Measurements from ENCODE around the gene GJA3.
A peak's percentile ranks its signal among the peaks of the same experiment; 100 is the strongest.
"Not testable (repeated sequence)": the region's sequence is repeated elsewhere in the genome, so short reads cannot be mapped to it uniquely, and the experiment has no call there.

GJA3 gene

GRCh38 chr13:20161275-20161950 lies 561 bp upstream of the GJA3 start:
- H3K36me3 ChIP-seq (ENCODE audit: insufficient read depth, low read length) = no peaks in the 10 kb centered on the region
- no peak overlapping the region for H3K9ac ChIP-seq (ENCODE audit: low read length)
- H3K27me3 ChIP-seq (ENCODE audit: control insufficient read depth in 1 of 2, insufficient read depth in 2 of 2, low read length in 2 of 2) = peaks cover 49 to 61% of the 10 kb centered on the region in 2 donors
- H3K27ac ChIP-seq (ENCODE audit: low read depth, low read length) = no peak overlapping the region
- no peaks in the 10 kb centered on the region for H3K4me1 ChIP-seq (ENCODE audit: insufficient read depth, low read length)
- peak overlapping the region in 1 of 2 donors; percentile 38 for H3K4me3 ChIP-seq (ENCODE audit: low read depth in 1 of 2, low read length in 2 of 2)
- H3K9me3 ChIP-seq (ENCODE audit: low read length) = no peaks in the 10 kb centered on the region

- Histone ChIP-seq H3K27me3 (ENCODE audit: control insufficient read depth in 1 of 2, insufficient read depth in 2 of 2, low read length in 2 of 2) (peaks cover 57 to 75% of the 10 kb centered on the region in 2 donors), H3K27ac (ENCODE audit: low read depth, low read length) (no peak overlapping the region), H3K4me1 (ENCODE audit: insufficient read depth, low read length) (no peaks in the 10 kb centered on the region), H3K4me3 (ENCODE audit: low read depth in 1 of 2, low read length in 2 of 2) (no peak overlapping the region), H3K9ac (ENCODE audit: low read length) (no peak overlapping the region), H3K9me3 (ENCODE audit: low read length) (no peaks in the 10 kb centered on the region), H3K36me3 (ENCODE audit: insufficient read depth, low read length) (no peaks in the 10 kb centered on the region)
Measured at GRCh38 chr13:20159646-20160305, 1.1 kb downstream of the GJA3 start.

DNA sequence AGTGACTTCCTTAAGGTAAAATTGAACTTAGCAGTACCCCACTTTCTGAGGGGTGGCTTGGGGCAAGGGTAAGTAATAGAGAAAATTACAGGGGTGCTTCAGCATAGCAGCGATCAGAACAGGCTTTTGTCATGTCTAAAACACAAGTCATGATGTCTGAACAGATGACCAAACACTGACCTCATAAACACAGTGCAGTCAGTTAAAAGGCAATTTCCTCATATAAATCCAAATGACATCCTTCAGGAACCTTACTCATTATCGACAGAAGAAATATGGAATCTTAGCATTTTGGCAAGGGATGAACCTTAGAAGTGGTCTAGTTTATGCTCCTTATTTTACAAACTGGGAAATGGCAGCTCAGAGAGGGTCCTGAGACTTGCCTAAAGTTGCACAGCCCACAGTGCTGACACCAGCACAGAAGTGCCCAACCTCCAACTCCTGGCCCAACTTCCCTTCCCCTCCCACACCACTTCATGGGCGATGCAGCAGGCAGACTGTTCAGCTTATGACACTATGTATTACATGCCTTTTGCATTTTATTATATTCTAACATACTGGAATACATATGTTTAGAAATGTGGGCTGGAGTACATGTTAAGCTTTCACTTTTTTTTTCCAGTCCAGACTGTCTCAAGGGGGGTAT lies 3.6 kb downstream of the GJA3 start:
- H3K4me3 ChIP-seq (ENCODE audit: low read depth in 1 of 2, low read length in 2 of 2) = no peak overlapping the region
- no peaks in the 10 kb centered on the region for H3K4me1 ChIP-seq (ENCODE audit: insufficient read depth, low read length)
- H3K9me3 ChIP-seq (ENCODE audit: low read length) = no peaks in the 10 kb centered on the region
- peaks cover 61 to 72% of the 10 kb centered on the region in 2 donors for H3K27me3 ChIP-seq (ENCODE audit: control insufficient read depth in 1 of 2, insufficient read depth in 2 of 2, low read length in 2 of 2)
- no peak overlapping the region for H3K9ac ChIP-seq (ENCODE audit: low read length)
- no peaks in the 10 kb centered on the region for H3K36me3 ChIP-seq (ENCODE audit: insufficient read depth, low read length)
- no peak overlapping the region for H3K27ac ChIP-seq (ENCODE audit: low read depth, low read length)

GRCh38 chr13:20156702-20157101 lies 4.2 kb downstream of the GJA3 start:
- Histone ChIP-seq H3K27ac (ENCODE audit: low read depth, low read length) (no peak overlapping the region), H3K9ac (ENCODE audit: low read length) (no peak overlapping the region), H3K4me1 (ENCODE audit: insufficient read depth, low read length) (no peaks in the 10 kb centered on the region), H3K9me3 (ENCODE audit: low read length) (no peaks in the 10 kb centered on the region), H3K36me3 (ENCODE audit: insufficient read depth, low read length) (no peaks in the 10 kb centered on the region), H3K27me3 (ENCODE audit: control insufficient read depth in 1 of 2, insufficient read depth in 2 of 2, low read length in 2 of 2) (peaks cover 56 to 67% of the 10 kb centered on the region in 2 donors), H3K4me3 (ENCODE audit: low read depth in 1 of 2, low read length in 2 of 2) (no peak overlapping the region)

GRCh38 chr13:20153290-20153689 lies 7.6 kb downstream of the GJA3 start:
- H3K27me3 ChIP-seq (ENCODE audit: control insufficient read depth in 1 of 2, insufficient read depth in 2 of 2, low read length in 2 of 2) = peaks cover 30 to 45% of the 10 kb centered on the region in 2 donors
- H3K4me1 ChIP-seq (ENCODE audit: insufficient read depth, low read length) = not testable (repeated sequence)

GRCh38 chr13:20151612-20152011 lies 9.2 kb downstream of the GJA3 start:
- Histone ChIP-seq H3K27ac (ENCODE audit: low read depth, low read length) (no peak overlapping the region), H3K4me3 (ENCODE audit: low read depth in 1 of 2, low read length in 2 of 2) (no peak overlapping the region), H3K9me3 (ENCODE audit: low read length) (no peaks in the 10 kb centered on the region), H3K27me3 (ENCODE audit: control insufficient read depth in 1 of 2, insufficient read depth in 2 of 2, low read length in 2 of 2) (peaks cover 14 to 30% of the 10 kb centered on the region in 2 donors), H3K4me1 (ENCODE audit: insufficient read depth, low read length) (no peaks in the 10 kb centered on the region), H3K36me3 (ENCODE audit: insufficient read depth, low read length) (no peaks in the 10 kb centered on the region), H3K9ac (ENCODE audit: low read length) (no peak overlapping the region)

More at GRCh38 chr13:20153290-20153689, 7.6 kb downstream of the GJA3 start:
- H3K4me3 ChIP-seq (ENCODE audit: low read depth in 1 of 2, low read length in 2 of 2); H3K27ac ChIP-seq (ENCODE audit: low read depth, low read length); H3K36me3 ChIP-seq (ENCODE audit: insufficient read depth, low read length); H3K9ac ChIP-seq (ENCODE audit: low read length); H3K9me3 ChIP-seq (ENCODE audit: low read length): not testable (repeated sequence)

- Histone ChIP-seq H3K4me3 (ENCODE audit: low read depth in 1 of 2, low read length in 2 of 2) (no peak overlapping the region), H3K4me1 (ENCODE audit: insufficient read depth, low read length) (no peaks in the 10 kb centered on the region), H3K27me3 (ENCODE audit: control insufficient read depth in 1 of 2, insufficient read depth in 2 of 2, low read length in 2 of 2) (peaks cover 10 to 25% of the 10 kb centered on the region in 2 donors), H3K27ac (ENCODE audit: low read depth, low read length) (no peak overlapping the region), H3K9me3 (ENCODE audit: low read length) (no peaks in the 10 kb centered on the region), H3K9ac (ENCODE audit: low read length) (no peak overlapping the region), H3K36me3 (ENCODE audit: insufficient read depth, low read length) (no peaks in the 10 kb centered on the region)
Measured at GRCh38 chr13:20151016-20151415, 9.8 kb downstream of the GJA3 start.

- no peaks in the 10 kb centered on the region for H3K4me1 ChIP-seq (ENCODE audit: insufficient read depth, low read length)
- no peaks in the 10 kb centered on the region for H3K36me3 ChIP-seq (ENCODE audit: insufficient read depth, low read length)
- peaks cover 10 to 21% of the 10 kb centered on the region in 2 donors for H3K27me3 ChIP-seq (ENCODE audit: control insufficient read depth in 1 of 2, insufficient read depth in 2 of 2, low read length in 2 of 2)
- no peak overlapping the region for H3K27ac ChIP-seq (ENCODE audit: low read depth, low read length)
- no peak overlapping the region for H3K9ac ChIP-seq (ENCODE audit: low read length)
- no peak overlapping the region for H3K4me3 ChIP-seq (ENCODE audit: low read depth in 1 of 2, low read length in 2 of 2)
- no peaks in the 10 kb centered on the region for H3K9me3 ChIP-seq (ENCODE audit: low read length)
Measured at GRCh38 chr13:20150561-20150960, 10.3 kb downstream of the GJA3 start.

GRCh38 chr13:20149762-20150161 lies 11.1 kb downstream of the GJA3 start:
- Histone ChIP-seq H3K27ac (ENCODE audit: low read depth, low read length) (no peak overlapping the region), H3K4me1 (ENCODE audit: insufficient read depth, low read length) (no peaks in the 10 kb centered on the region), H3K4me3 (ENCODE audit: low read depth in 1 of 2, low read length in 2 of 2) (no peak overlapping the region), H3K9me3 (ENCODE audit: low read length) (no peaks in the 10 kb centered on the region), H3K36me3 (ENCODE audit: insufficient read depth, low read length) (no peaks in the 10 kb centered on the region), H3K9ac (ENCODE audit: low read length) (no peak overlapping the region), H3K27me3 (ENCODE audit: control insufficient read depth in 1 of 2, insufficient read depth in 2 of 2, low read length in 2 of 2) (peaks cover 3 to 13% of the 10 kb centered on the region in 2 donors)

GRCh38 chr13:20148501-20149183 lies 12.2 kb downstream of the GJA3 start:
- no peak overlapping the region for H3K27ac ChIP-seq (ENCODE audit: low read depth, low read length)
- H3K27me3 ChIP-seq (ENCODE audit: control insufficient read depth in 1 of 2, insufficient read depth in 2 of 2, low read length in 2 of 2) = peaks cover under 1 to 19% of the 10 kb centered on the region in 2 donors
- H3K4me1 ChIP-seq (ENCODE audit: insufficient read depth, low read length) = no peaks in the 10 kb centered on the region
- no peaks in the 10 kb centered on the region for H3K9me3 ChIP-seq (ENCODE audit: low read length)
- H3K4me3 ChIP-seq (ENCODE audit: low read depth in 1 of 2, low read length in 2 of 2) = no peak overlapping the region
- H3K36me3 ChIP-seq (ENCODE audit: insufficient read depth, low read length) = no peaks in the 10 kb centered on the region
- no peak overlapping the region for H3K9ac ChIP-seq (ENCODE audit: low read length)

DNA sequence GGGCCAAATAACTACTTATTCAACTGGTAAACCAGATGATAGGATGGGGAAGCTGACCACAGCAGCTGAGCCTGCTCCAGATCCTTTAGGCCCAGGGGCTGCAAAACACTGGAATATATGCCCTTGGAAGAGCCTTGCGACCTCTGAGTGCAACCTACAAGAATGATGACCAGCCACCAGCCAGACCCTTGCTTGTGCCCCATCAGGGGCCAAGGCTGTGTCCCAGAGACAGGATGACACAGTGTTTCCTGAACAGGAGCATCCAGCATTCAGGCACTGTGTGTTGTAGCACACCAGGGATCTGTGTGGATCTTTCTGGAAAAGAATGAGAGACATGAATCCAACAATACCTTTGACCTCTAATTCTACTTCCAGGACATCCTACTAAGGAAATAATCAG lies 14.5 kb downstream of the GJA3 start:
- no peaks in the 10 kb centered on the region for H3K9me3 ChIP-seq (ENCODE audit: low read length)
- H3K27me3 ChIP-seq (ENCODE audit: control insufficient read depth in 1 of 2, insufficient read depth in 2 of 2, low read length in 2 of 2) = peaks cover 13 to 37% of the 10 kb centered on the region in 2 donors

More for the DNA sequence above, 14.5 kb downstream of the GJA3 start:
- Histone ChIP-seq H3K4me1 (ENCODE audit: insufficient read depth, low read length) (no peaks in the 10 kb centered on the region), H3K27ac (ENCODE audit: low read depth, low read length) (no peak overlapping the region), H3K9ac (ENCODE audit: low read length) (no peak overlapping the region), H3K36me3 (ENCODE audit: insufficient read depth, low read length) (no peaks in the 10 kb centered on the region), H3K4me3 (ENCODE audit: low read depth in 1 of 2, low read length in 2 of 2) (no peak overlapping the region)
